ENCODE results near the gene RPL26. TPM values are rescaled to one million over a fixed set of nuclear protein-coding genes. Genes with fewer than 3 reads are reported as not detected.

RPL26 gene
- total RNA-seq, 1 experiment from 2014 or later: 1,369 TPM

- H3K4me1 ChIP-seq (ENCODE audit: insufficient read depth, low read length): peaks cover 6% of the 10 kb centered on the region
- ChIA-PET CTCF (no interaction called here), POLR2A (ENCODE audit: unreplicated experiment) (no interaction called here)
- H2AFZ ChIP-seq (ENCODE audit: low read length): no peak overlapping the region
- no peak overlapping the region for H3K4me3 ChIP-seq (ENCODE audit: low read length)
- H3F3A ChIP-seq (ENCODE audit: low read length, unreplicated experiment): no peaks in the 10 kb centered on the region
- intact Hi-C loops (cut with micrococcal nuclease): no loop called here
- no peaks in the 10 kb centered on the region for H3K9me3 ChIP-seq (ENCODE audit: low read length)
- no peaks in the 10 kb centered on the region for H3K79me2 ChIP-seq (ENCODE audit: low read length)
- DNase-seq: no peak
- no peaks in the 10 kb centered on the region for H3K9me2 ChIP-seq (replicated peaks; ENCODE audit: low read length)
- no peak overlapping the region for H3K27ac ChIP-seq (ENCODE audit: low read length)
- H3K9ac ChIP-seq (ENCODE audit: low read length): no peak overlapping the region
- no peak for ATAC-seq
- H3K27me3 ChIP-seq (ENCODE audit: low read length): no peaks in the 10 kb centered on the region
- H4K20me1 ChIP-seq (ENCODE audit: low read length): no peaks in the 10 kb centered on the region
- H3K36me3 ChIP-seq (ENCODE audit: low read depth, low read length): no peaks in the 10 kb centered on the region
- H3K4me2 ChIP-seq (ENCODE audit: low read length): no peak overlapping the region
- BruUV-seq (replicated peaks): no TSS peak
- no peak for TF ChIP-seq EZH2 (IDR thresholded peaks at IDR 0.05; ENCODE audit: low read length, unreplicated experiment)
These were observed 25.1 kb downstream of the RPL26 start for GRCh38 chr17:8357910-8358309.

GRCh38 chr17:8354236-8354635, 28.8 kb downstream of the RPL26 start:
- Histone ChIP-seq H3K27me3 (ENCODE audit: low read length) (no peaks in the 10 kb centered on the region), H3K36me3 (ENCODE audit: low read depth, low read length) (no peaks in the 10 kb centered on the region), H2AFZ (ENCODE audit: low read length) (no peak overlapping the region), H3K4me1 (ENCODE audit: insufficient read depth, low read length) (no peaks in the 10 kb centered on the region), H3K9ac (ENCODE audit: low read length) (no peak overlapping the region), H3K4me2 (ENCODE audit: low read length) (no peak overlapping the region), H3K4me3 (ENCODE audit: low read length) (no peak overlapping the region), H3K79me2 (ENCODE audit: low read length) (no peaks in the 10 kb centered on the region), H3K9me3 (ENCODE audit: low read length) (no peaks in the 10 kb centered on the region), H4K20me1 (ENCODE audit: low read length) (no peaks in the 10 kb centered on the region), H3K9me2 (replicated peaks; ENCODE audit: low read length) (no peaks in the 10 kb centered on the region), H3F3A (ENCODE audit: low read length, unreplicated experiment) (no peaks in the 10 kb centered on the region), H3K27ac (ENCODE audit: low read length) (no peak overlapping the region)
- intact Hi-C loops (cut with micrococcal nuclease): no loop called here
- no peak for ATAC-seq
- TF ChIP-seq EZH2 (IDR thresholded peaks at IDR 0.05; ENCODE audit: low read length, unreplicated experiment): no peak
- TF ChIP-seq EZH2phosphoT487 (IDR thresholded peaks at IDR 0.05; ENCODE audit: borderline replicate concordance, low read length): no peak
- no peak for TF ChIP-seq CTCF (conservative IDR thresholded peaks at IDR 0.05; ENCODE audit: low read depth, low read length)
- BruUV-seq (replicated peaks): no TSS peak
- DNase-seq: no peak
- ChIA-PET POLR2A (ENCODE audit: unreplicated experiment) (no interaction called here), CTCF (no interaction called here)

DNA sequence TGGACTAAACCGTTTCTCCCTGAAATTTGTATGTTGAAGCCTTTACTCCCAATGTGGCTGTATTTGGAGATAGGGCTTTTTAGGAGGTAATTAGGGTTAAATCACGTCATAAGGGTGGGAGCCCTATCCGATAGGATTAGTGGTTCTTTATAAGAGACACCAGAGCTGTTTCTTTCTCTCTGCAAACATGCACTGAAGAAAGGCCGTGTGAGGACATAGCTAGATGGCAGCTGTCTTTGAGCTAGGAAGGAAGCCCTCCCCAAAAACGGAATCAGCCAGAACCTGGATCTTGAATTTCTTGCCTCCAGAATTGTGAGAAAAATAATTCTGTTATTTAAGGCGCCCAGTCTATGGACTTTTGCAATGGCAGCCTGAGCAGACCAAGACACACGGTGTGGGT, 29.3 kb downstream of the RPL26 start:
- H3K4me1 ChIP-seq (ENCODE audit: insufficient read depth, low read length): no peaks in the 10 kb centered on the region
- H3K79me2 ChIP-seq (ENCODE audit: low read length): no peaks in the 10 kb centered on the region
- H3K27ac ChIP-seq (ENCODE audit: low read length): no peak overlapping the region
- no peak overlapping the region for H3K9ac ChIP-seq (ENCODE audit: low read length)
- TF ChIP-seq EZH2phosphoT487 (IDR thresholded peaks at IDR 0.05; ENCODE audit: borderline replicate concordance, low read length): no peak
- no peak for TF ChIP-seq EZH2 (IDR thresholded peaks at IDR 0.05; ENCODE audit: low read length, unreplicated experiment)
- no peak for TF ChIP-seq CTCF (conservative IDR thresholded peaks at IDR 0.05; ENCODE audit: low read depth, low read length)
- no peak overlapping the region for H3K4me2 ChIP-seq (ENCODE audit: low read length)
- no peak for DNase-seq
- no peak for ATAC-seq
- no peaks in the 10 kb centered on the region for H3K9me3 ChIP-seq (ENCODE audit: low read length)
- no peak overlapping the region for H3K4me3 ChIP-seq (ENCODE audit: low read length)
- H3K36me3 ChIP-seq (ENCODE audit: low read depth, low read length): no peaks in the 10 kb centered on the region
- H3K9me2 ChIP-seq (replicated peaks; ENCODE audit: low read length): no peaks in the 10 kb centered on the region
- POLR2A ChIA-PET (ENCODE audit: unreplicated experiment): no interaction called here
- BruUV-seq (replicated peaks): no TSS peak
- no peaks in the 10 kb centered on the region for H4K20me1 ChIP-seq (ENCODE audit: low read length)
- H3F3A ChIP-seq (ENCODE audit: low read length, unreplicated experiment): no peaks in the 10 kb centered on the region
- intact Hi-C loops (cut with micrococcal nuclease): no loop called here
- H3K27me3 ChIP-seq (ENCODE audit: low read length): no peaks in the 10 kb centered on the region
- H2AFZ ChIP-seq (ENCODE audit: low read length): no peak overlapping the region
- CTCF ChIA-PET: no interaction called here

All from PC-3 (cell line).